B cell (primary cell): Measurements from ENCODE around the gene MMRN2.

Experiments used
- CTCF ChIP-seq: fragments of 200-600 bp; IDR thresholded peaks from one replicate; pipeline ENCODE4 v1.8.0; 2022; ENCODE audit warnings: antibody characterized with exemption, mild to moderate bottlenecking
- EZH2 ChIP-seq: IDR thresholded peaks from 2 replicates; pipeline ENCODE4 v1.6.1; 2012; ENCODE audit warnings: borderline replicate concordance, low read depth, mild to moderate bottlenecking, moderate library complexity, low read length; ENCODE audit not compliant: insufficient read depth, poor library complexity, severe bottlenecking

- no peak for TF ChIP-seq EZH2
- TF ChIP-seq CTCF = no peak
Measured at GRCh38 chr10:86936661-86937501, 20.5 kb downstream of the MMRN2 start.
